Measurements from ENCODE around the gene CRCP. TPM values are rescaled to one million over a fixed set of nuclear protein-coding genes. Genes with fewer than 3 reads are reported as not detected.

The CRCP gene
- total RNA-seq (2022; extraction: Qiagen RNA extraction): 23.0 to 34.8 TPM (median 24.1 TPM) in 5 replicates

DNA sequence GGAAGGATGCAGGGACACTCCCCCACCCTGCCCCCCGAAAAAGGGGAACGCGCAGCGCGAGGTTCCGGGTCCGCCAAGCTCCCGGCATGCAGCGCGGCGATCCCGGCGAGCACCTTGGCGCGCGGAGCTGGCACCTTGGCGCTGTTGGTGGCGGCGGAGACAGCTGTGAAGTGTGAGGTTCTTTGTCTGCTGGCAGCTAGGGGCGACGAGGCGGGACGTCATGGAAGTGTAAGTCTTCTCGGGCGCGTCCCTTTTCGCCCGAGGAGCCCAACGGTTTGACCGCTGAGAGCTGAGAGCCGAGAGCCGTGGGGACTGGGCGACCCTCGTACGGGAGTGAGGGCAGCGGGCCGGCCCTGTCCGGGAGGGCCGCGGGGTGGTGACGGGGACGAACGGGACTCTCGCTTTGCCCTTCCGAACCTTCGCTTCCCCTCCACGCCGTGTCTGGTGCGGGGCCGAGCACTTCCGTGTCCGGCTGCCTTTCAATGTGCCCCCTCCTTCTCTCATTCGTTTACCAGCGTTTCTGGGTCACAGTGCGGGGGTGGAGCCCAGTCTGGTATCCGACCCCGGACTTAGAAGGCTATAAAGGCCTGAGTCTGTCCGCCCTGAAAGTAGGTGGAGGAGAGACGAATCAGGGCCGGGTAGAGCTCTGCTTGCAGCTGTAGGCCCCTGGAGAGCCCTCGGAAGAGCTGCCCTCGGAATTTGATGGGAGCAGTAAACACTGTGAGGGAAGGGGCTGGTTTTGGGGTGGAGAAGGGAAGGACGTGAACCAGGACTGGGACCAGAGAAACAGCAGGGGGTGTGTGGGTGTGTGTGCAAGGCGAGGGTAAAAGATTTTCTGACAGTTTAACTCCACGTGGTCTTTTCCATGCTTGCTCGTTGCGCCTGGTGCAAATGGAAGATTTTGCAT, at the start of gene CRCP:
CRCP (plus strand) TSS at position 105 of the 907 bp plus-strand sequence; CDS start at position 221, 116 bp downstream.

DNA sequence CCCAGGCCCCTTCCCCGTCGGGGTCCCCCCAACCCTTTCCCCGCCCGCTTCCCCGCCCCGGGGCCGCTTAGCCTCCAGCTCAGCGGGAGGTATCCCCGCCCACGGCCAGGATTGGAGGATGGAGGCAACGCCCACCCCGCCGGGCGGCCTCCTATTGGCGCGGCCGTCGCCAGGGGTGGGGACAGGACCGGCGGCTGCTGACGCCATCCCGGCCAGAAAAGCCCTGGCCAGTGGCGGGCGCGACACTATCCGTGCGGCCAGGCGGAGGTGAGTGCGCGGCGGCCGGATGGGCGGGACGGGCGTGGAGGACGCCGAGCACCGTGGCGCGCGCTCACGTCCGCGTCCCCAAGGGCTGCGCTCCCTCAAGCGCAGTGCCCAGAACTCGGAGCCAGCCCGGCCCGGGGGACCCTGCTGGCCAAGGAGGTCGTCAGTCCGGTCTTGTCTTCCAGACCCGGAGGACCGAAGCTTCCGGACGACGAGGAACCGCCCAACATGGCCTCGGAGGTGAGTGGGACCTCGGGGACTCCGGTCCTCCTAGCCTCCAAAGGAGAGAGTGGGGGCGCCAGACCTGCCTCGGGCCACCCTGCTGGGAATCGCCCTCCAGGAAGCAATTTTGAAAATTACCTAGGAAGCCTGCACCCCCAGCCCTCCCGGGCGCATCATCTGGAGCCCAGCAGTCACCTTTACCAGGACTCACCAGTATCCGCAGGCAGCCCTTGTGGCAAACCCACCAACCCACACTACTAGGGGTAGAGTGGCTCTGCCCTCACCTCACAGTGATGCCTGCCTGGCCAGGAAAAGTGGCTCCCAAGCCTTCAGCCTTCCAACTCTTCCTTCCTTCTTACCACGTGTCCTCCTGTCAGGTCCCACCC, 38.8 kb upstream of the CRCP start, which contains the start of gene ASL:
ASL (plus strand) TSS at position 230 of the 872 bp plus-strand sequence; CDS start at position 493, 263 bp downstream.

Other genes with a start within 250 kb of the CRCP start
- 24.3 to 30.7 TPM (median 29.4 TPM) in 5 replicates for gene VKORC1L1, start 241.8 kb upstream of the CRCP start, total RNA-seq (2022; extraction: Qiagen RNA extraction)
- 27.5 to 33.0 TPM (median 32.6 TPM) in 5 replicates for gene GUSB, start 132.6 kb upstream of the CRCP start, total RNA-seq (2022; extraction: Qiagen RNA extraction)
- gene ASL, start 39.0 kb upstream of the CRCP start, total RNA-seq (2022; extraction: Qiagen RNA extraction): 19.5 to 25.2 TPM (median 22.8 TPM) in 5 replicates
- 5.6 to 8.2 TPM (median 7.1 TPM) in 5 replicates for gene TPST1, start 90.5 kb downstream of the CRCP start, total RNA-seq (2022; extraction: Qiagen RNA extraction)

All from A549 treated with AZD2906 at 1 μM for 4 hours (cell line).